WERI-Rb-1 (cell line): ENCODE measurements around the gene DRD1.
"Not testable (repeated sequence)": the region's sequence is repeated elsewhere in the genome, so short reads cannot be mapped to it uniquely, and the experiment has no call there.

ENCODE experiments used
- DNase-seq: peaks from one replicate; pipeline ENCODE4 v3.0.0-alpha.2; 2020
- H3K27ac ChIP-seq: fragments of 250-450 bp; sonication (Bioruptor Pico); 2 replicates; pipeline ENCODE4 v1.5.1; 2020; ENCODE audit warnings: mild to moderate bottlenecking, moderate library complexity
- H3K27me3 ChIP-seq: fragments of 250-450 bp; sonication (Bioruptor Pico); 2 replicates; pipeline ENCODE4 v1.5.1; 2021; ENCODE audit warnings: mild to moderate bottlenecking, low read depth, moderate library complexity; ENCODE audit not compliant: insufficient read depth, severe bottlenecking
- H3K36me3 ChIP-seq: fragments of 250-450 bp; sonication (Bioruptor Pico); 2 replicates; pipeline ENCODE4 v1.5.1; 2020; ENCODE audit warnings: mild to moderate bottlenecking, moderate library complexity
- H3K4me3 ChIP-seq: 2 replicates; pipeline ENCODE4 v1.5.1; 2011; ENCODE audit warnings: low read depth, mild to moderate bottlenecking, control low read depth, low read length
- H3K9me3 ChIP-seq: fragments of 250-450 bp; sonication (Bioruptor Pico); 2 replicates; pipeline ENCODE4 v1.5.1; 2021; ENCODE audit warnings: mild to moderate bottlenecking, moderate library complexity; ENCODE audit not compliant: severe bottlenecking
- CTCF ChIP-seq: IDR thresholded peaks from 2 replicates; pipeline ENCODE4 v1.5.1; 2011; ENCODE audit warnings: low read depth, mild to moderate bottlenecking, control low read depth, inconsistent platforms, low read length

DRD1 gene

GRCh38 chr5:175463641-175464040 lies 19.7 kb upstream of the DRD1 start:
- DNase-seq: no peak
- no peaks in the 10 kb centered on the region for H3K36me3 ChIP-seq

DNA sequence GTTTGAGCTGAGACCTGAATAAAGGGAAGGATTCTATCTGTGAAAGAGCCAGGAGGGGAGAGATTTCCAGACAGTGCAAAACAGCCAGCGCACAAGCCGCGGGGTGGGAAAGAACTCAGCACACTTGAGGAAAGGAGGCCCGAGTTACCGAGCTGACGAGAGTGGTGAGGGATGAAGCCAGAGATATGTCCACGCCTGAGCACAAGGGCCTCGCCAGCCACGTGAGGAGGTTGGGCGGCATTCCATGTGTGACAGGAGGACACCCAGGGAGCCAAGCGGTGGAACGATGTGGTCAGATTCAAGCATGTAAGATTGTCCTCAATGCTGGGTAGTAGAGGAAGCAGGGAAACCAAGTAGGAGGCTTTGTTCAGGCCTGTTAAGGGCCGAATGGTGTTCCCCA lies 17.4 kb upstream of the DRD1 start:
- no peaks in the 10 kb centered on the region for H3K36me3 ChIP-seq

More at GRCh38 chr5:175463641-175464040, 19.7 kb upstream of the DRD1 start:
- TF ChIP-seq CTCF: no peak
- peaks cover 16% of the 10 kb centered on the region for H3K27me3 ChIP-seq
- H3K4me3 ChIP-seq: no peak overlapping the region
- H3K27ac ChIP-seq: no peak overlapping the region
- no peaks in the 10 kb centered on the region for H3K9me3 ChIP-seq

GRCh38 chr5:175460552-175460951 lies 16.6 kb upstream of the DRD1 start:
- DNase-seq: no peak
- peaks cover 44% of the 10 kb centered on the region for H3K27me3 ChIP-seq
- H3K9me3 ChIP-seq: no peaks in the 10 kb centered on the region
- no peak overlapping the region for H3K4me3 ChIP-seq
- no peaks in the 10 kb centered on the region for H3K36me3 ChIP-seq
- H3K27ac ChIP-seq: no peak overlapping the region
- TF ChIP-seq CTCF: no peak

More for the DNA sequence above, 17.4 kb upstream of the DRD1 start:
- no peak overlapping the region for H3K27ac ChIP-seq
- H3K27me3 ChIP-seq: peaks cover 36% of the 10 kb centered on the region
- no peaks in the 10 kb centered on the region for H3K9me3 ChIP-seq
- TF ChIP-seq CTCF: no peak
- no peak overlapping the region for H3K4me3 ChIP-seq
- DNase-seq: no peak

GRCh38 chr5:175460126-175460525 lies 16.1 kb upstream of the DRD1 start:
- H3K4me3 ChIP-seq: no peak overlapping the region
- no peak overlapping the region for H3K27ac ChIP-seq
- H3K27me3 ChIP-seq: peaks cover 49% of the 10 kb centered on the region
- no peaks in the 10 kb centered on the region for H3K36me3 ChIP-seq
- DNase-seq: no peak
- H3K9me3 ChIP-seq: no peaks in the 10 kb centered on the region
- TF ChIP-seq CTCF: peak; percentile 43

- H3K9me3 ChIP-seq: no peaks in the 10 kb centered on the region
- H3K27me3 ChIP-seq: peaks cover 73% of the 10 kb centered on the region
- DNase-seq: no peak
- TF ChIP-seq CTCF: no peak
- H3K27ac ChIP-seq: no peak overlapping the region
- H3K36me3 ChIP-seq: no peaks in the 10 kb centered on the region
- no peak overlapping the region for H3K4me3 ChIP-seq
Measured at GRCh38 chr5:175457466-175457865, 13.5 kb upstream of the DRD1 start.

GRCh38 chr5:175456105-175456742 lies 12.2 kb upstream of the DRD1 start:
- DNase-seq: no peak
- Histone ChIP-seq H3K36me3 (no peaks in the 10 kb centered on the region), H3K27me3 (peaks cover 86% of the 10 kb centered on the region), H3K27ac (no peak overlapping the region), H3K4me3 (no peak overlapping the region), H3K9me3 (no peaks in the 10 kb centered on the region)
- no peak for TF ChIP-seq CTCF

- H3K36me3 ChIP-seq, H3K27ac ChIP-seq, H3K4me3 ChIP-seq, H3K9me3 ChIP-seq, DNase-seq: not testable (repeated sequence)
- peaks cover 96% of the 10 kb centered on the region for H3K27me3 ChIP-seq
Measured at GRCh38 chr5:175454338-175454737, 10.4 kb upstream of the DRD1 start.
